Measurements from ENCODE around the gene ZNF783.

DNA sequence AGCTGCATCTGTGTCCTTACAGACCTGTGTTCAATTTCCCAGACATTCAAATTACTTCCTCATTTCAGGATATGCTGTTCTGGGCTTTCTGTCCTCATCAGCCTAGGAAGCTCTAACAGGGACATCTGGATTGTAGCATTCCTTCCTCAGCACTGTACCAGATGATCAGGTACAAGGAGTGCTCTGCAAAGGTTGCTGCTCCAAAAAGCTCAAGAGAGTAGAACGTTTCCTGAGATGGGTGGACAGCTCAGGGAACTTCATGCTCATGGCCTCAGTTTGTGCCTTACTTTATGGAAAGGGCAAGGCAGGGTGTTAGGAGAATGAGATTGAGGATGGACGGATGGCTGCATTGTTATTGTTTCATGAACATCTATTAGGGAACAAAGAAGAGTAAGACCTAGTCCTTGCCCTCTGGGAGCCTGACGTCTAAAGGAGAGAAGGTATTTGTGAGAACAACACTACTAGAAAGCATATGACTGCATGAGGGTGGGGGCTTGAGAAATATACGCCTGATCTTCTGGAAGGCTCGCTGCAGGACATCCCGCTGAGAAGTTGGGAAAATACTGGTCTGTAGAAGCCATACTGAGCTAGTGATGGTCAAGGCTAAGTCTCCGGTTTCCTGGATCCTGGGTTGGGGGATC lies 33.0 kb upstream of the ZNF783 start:
- TF ChIP-seq POLR2A (IDR thresholded peaks at IDR 0.05; ENCODE audit: low read length) (no peak), GATA1 (IDR thresholded peaks at IDR 0.05; ENCODE audit: low read depth, low read length) (no peak)
